ENCODE measurements around the gene SNX33. TPM values are rescaled to one million over a fixed set of nuclear protein-coding genes. Genes with fewer than 3 reads are reported as not detected.
A peak's percentile ranks its signal among the peaks of the same experiment; 100 is the strongest.

SNX33 gene
- total RNA-seq, 1 donor from 2014 or later = 10.1 TPM

DNA sequence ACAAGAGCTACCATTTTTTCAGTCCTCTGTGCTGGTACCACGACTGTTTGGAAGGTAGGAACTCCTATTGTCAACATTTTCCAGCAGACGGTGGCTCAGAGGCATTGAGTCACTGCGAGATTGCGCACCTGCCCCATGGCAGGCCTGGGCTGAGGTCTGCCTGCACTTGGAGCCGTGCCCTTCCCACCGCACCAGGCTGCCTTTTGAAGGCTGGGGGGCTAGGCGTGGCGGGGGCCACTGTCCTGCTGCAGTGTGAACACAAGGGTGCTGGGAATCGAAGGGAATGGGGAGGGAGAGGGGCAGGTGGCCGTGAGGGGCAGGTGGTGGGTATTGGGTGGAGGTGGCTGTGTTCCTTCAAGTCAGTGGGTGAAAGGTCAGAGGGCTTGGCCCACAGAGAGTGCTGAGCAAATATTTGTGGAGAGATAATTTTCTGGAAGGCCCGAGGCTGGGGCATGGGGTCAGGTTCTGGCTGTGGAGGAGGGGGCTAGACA is 16.3 kb downstream of the SNX33 start:
- Mint-ChIP-seq H3K4me1 (peaks cover 3% of the 10 kb centered on the region), H3K9me3 (no peaks in the 10 kb centered on the region), H3K27ac (no peak overlapping the region), H3K36me3 (peaks cover 3% of the 10 kb centered on the region), H3K27me3 (ENCODE audit: insufficient read depth, low read depth) (peaks cover 2% of the 10 kb centered on the region), H3K4me3 (no peak overlapping the region)
- Histone ChIP-seq H3K27ac (no peak overlapping the region), H3K9me3 (ENCODE audit: low read depth) (no peaks in the 10 kb centered on the region), H3K27me3 (no peaks in the 10 kb centered on the region), H2AFZ (replicated peaks) (no peak overlapping the region), H4K20me1 (ENCODE audit: low read depth) (peaks cover 13% of the 10 kb centered on the region), H3K36me3 (no peaks in the 10 kb centered on the region), H3K4me1 (no peaks in the 10 kb centered on the region), H3K79me2 (ENCODE audit: low read depth) (no peaks in the 10 kb centered on the region), H3K4me3 (no peak overlapping the region), H3K9ac (no peak overlapping the region), H3K4me2 (no peak overlapping the region), H3F3A (ENCODE audit: low read depth) (no peaks in the 10 kb centered on the region)
- TF ChIP-seq, protein P1, sequence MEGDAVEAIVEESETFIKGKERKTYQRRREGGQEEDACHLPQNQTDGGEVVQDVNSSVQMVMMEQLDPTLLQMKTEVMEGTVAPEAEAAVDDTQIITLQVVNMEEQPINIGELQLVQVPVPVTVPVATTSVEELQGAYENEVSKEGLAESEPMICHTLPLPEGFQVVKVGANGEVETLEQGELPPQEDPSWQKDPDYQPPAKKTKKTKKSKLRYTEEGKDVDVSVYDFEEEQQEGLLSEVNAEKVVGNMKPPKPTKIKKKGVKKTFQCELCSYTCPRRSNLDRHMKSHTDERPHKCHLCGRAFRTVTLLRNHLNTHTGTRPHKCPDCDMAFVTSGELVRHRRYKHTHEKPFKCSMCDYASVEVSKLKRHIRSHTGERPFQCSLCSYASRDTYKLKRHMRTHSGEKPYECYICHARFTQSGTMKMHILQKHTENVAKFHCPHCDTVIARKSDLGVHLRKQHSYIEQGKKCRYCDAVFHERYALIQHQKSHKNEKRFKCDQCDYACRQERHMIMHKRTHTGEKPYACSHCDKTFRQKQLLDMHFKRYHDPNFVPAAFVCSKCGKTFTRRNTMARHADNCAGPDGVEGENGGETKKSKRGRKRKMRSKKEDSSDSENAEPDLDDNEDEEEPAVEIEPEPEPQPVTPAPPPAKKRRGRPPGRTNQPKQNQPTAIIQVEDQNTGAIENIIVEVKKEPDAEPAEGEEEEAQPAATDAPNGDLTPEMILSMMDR (IDR thresholded peaks at IDR 0.05) = no peak
- no peak for TF ChIP-seq EZH2phosphoT487 (IDR thresholded peaks at IDR 0.05)
- no peak for TF ChIP-seq EZH2 (IDR thresholded peaks at IDR 0.05)
- no peak for DNase-seq (ENCODE audit: low spot score)

DNA sequence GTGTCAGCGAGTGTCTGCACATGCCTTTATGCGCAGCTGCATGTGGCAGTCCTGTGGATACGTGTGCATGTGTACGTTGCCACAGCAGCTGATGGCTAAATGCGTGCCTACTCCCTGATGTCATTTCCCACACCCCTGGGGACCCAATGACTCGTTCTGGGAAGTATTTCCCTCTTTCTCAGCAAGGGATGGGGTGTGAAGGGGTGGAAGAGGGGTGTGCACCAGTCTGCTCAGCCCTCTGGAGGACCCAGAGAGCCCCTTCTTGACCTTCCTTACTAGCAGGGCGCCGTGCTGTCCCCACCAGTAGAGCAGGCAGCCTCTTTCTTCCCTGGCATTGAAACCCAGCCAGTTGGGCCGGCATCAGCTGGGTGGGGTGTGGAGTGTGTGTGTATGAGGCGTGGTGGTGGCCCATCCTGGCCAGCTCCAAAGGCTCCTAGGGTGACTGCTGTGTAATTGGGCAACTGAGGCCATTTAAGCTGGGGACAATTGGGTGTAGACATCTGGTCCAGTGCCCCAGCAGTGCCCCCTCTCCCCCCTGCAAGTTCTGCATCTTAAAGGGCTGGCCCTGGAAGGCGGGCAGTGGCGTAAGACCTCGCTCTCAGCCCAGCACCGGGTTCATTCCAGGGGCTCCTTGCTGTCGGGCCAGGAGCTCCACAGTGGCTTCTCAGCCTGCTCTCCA is 19.2 kb downstream of the SNX33 start:
- no peak overlapping the region for H3K4me3 Mint-ChIP-seq
- no peaks in the 10 kb centered on the region for H3K79me2 ChIP-seq (ENCODE audit: low read depth)
- H2AFZ ChIP-seq (replicated peaks) = no peak overlapping the region
- H3K4me1 Mint-ChIP-seq = peaks cover 6% of the 10 kb centered on the region
- no peak overlapping the region for H3K4me2 ChIP-seq
- H3F3A ChIP-seq (ENCODE audit: low read depth) = no peaks in the 10 kb centered on the region
- H3K9me3 Mint-ChIP-seq = no peaks in the 10 kb centered on the region
- H3K36me3 Mint-ChIP-seq = no peaks in the 10 kb centered on the region
- TF ChIP-seq EZH2phosphoT487 (IDR thresholded peaks at IDR 0.05) (no peak), EZH2 (IDR thresholded peaks at IDR 0.05) (no peak)
- TF ChIP-seq, protein P1 (IDR thresholded peaks at IDR 0.05) = no peak
- no peak overlapping the region for H3K9ac ChIP-seq
- peaks cover 2% of the 10 kb centered on the region for H4K20me1 ChIP-seq (ENCODE audit: low read depth)
- H3K27me3 Mint-ChIP-seq (ENCODE audit: insufficient read depth, low read depth) = peaks cover 8% of the 10 kb centered on the region
- H3K27ac Mint-ChIP-seq = no peak overlapping the region
- no peak overlapping the region for H3K27ac ChIP-seq
- no peak for DNase-seq (ENCODE audit: low spot score)
- H3K27me3 ChIP-seq = no peaks in the 10 kb centered on the region
- H3K9me3 ChIP-seq (ENCODE audit: low read depth) = no peaks in the 10 kb centered on the region
- peaks cover 3% of the 10 kb centered on the region for H3K4me1 ChIP-seq
- H3K36me3 ChIP-seq = no peaks in the 10 kb centered on the region
- no peak overlapping the region for H3K4me3 ChIP-seq

DNA sequence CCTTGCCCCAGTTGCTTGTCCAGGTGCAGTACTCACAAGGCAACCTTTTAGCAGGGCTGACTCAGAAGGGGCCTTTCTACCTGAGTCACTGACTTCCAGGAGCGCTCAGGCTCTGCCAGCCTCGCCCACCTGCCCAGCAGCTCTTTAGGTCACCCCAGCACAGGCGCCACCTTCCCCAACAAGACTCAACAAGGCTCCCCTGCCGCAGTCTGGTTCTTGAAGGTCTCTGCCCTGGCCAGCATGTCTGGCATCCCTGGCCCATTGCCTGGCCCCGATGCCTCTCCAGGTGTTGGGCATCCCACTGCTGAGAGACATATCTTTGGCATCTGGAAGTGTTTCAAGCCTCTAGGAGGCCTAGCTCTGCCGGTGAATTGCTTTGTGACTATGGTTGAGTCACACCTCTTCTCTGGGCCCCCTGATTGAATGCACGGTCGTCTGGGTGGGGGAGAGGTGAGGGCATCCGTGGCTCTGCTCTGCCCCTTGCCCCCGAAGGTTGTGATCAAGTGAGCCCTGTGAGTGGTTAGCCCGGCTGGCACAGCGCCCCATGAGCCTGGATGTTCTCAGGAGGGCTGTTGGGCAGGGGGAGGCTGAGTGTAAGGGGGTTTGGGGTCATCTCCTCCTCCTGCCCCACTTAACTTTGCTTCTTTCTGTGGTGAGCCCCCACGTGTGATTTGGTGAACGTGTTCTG is 21.6 kb downstream of the SNX33 start:
- no peaks in the 10 kb centered on the region for H3K9me3 ChIP-seq (ENCODE audit: low read depth)
- H3K27ac ChIP-seq = no peak overlapping the region
- no peak for DNase-seq (ENCODE audit: low spot score)
- Mint-ChIP-seq H3K4me3 (no peak overlapping the region), H3K36me3 (no peaks in the 10 kb centered on the region), H3K9me3 (no peaks in the 10 kb centered on the region), H3K27ac (peak overlapping the region; percentile 63), H3K27me3 (ENCODE audit: insufficient read depth, low read depth) (peaks cover 8% of the 10 kb centered on the region), H3K4me1 (peaks cover 11% of the 10 kb centered on the region)
- no peaks in the 10 kb centered on the region for H3K27me3 ChIP-seq
- H3K79me2 ChIP-seq (ENCODE audit: low read depth) = no peaks in the 10 kb centered on the region
- no peaks in the 10 kb centered on the region for H3F3A ChIP-seq (ENCODE audit: low read depth)
- H2AFZ ChIP-seq (replicated peaks) = no peak overlapping the region
- H3K4me2 ChIP-seq = no peak overlapping the region
- H3K4me1 ChIP-seq = peaks cover 17% of the 10 kb centered on the region
- no peaks in the 10 kb centered on the region for H4K20me1 ChIP-seq (ENCODE audit: low read depth)
- TF ChIP-seq EZH2phosphoT487 (IDR thresholded peaks at IDR 0.05) = no peak
- TF ChIP-seq, protein P1 (IDR thresholded peaks at IDR 0.05) = no peak
- no peak for TF ChIP-seq EZH2 (IDR thresholded peaks at IDR 0.05)
- H3K36me3 ChIP-seq = no peaks in the 10 kb centered on the region
- no peak overlapping the region for H3K4me3 ChIP-seq
- no peak overlapping the region for H3K9ac ChIP-seq
